A549 (cell line): Measurements from ENCODE around the gene ERAL1. TPM values are rescaled to one million over a fixed set of nuclear protein-coding genes. Genes with fewer than 3 reads are reported as not detected.

Experiments
- ATAC-seq, 2 experiments: fragments of 200-7000 bp in 1 of 2; fragments of >200 bp in 1 of 2; cut with Nextera tagmentation in 1 of 2; cut with Tn5 transposase in 1 of 2; 3 replicates each; pipeline versions ENCODE4 v1.8.0 to v1.9.1; 2018 to 2020; ENCODE audit warnings: mild to moderate bottlenecking in 1 of 2, moderate library complexity in 1 of 2
- CTCF ChIA-PET: fragments of 300-600 bp; sonication (Branson Sonifier 250); formaldehyde crosslinking; extraction: SDS; loops from one replicate; lab custom pipeline; 2021; ENCODE audit warnings: antibody characterized with exemption, inconsistent platforms; lab: Yijun Ruan, JAX
- POLR2A ChIA-PET: fragments of 350-600 bp; formaldehyde crosslinking; extraction: SDS; loops from one replicate; lab custom pipeline; 2021; ENCODE audit warnings: antibody characterized with exemption, inconsistent platforms; lab: Yijun Ruan, JAX
- DNase-seq, 2 experiments: peaks; one replicate each; pipeline versions ENCODE4 v3.0.0 to v3.0.0-alpha.2; 2011 to 2016; ENCODE audit warnings: low read depth in 1 of 2, low spot score in 1 of 2
- FAIRE-seq: peaks from 2 replicates; lab custom pipeline; 2011; peaks lifted over from hg19 to GRCh38; lab: Jason Lieb, UNC
- H3K27ac ChIP-seq, 2 experiments: fragments of >200 bp; sonication (Bioruptor Twin); formaldehyde crosslinking; 3 replicates each; pipeline ENCODE4 v1.5.1; 2016 to 2017
- H3K4me1 ChIP-seq: fragments of >200 bp; sonication (Bioruptor Twin); formaldehyde crosslinking; 3 replicates; pipeline ENCODE4 v1.6.1; 2016
- H3K4me2 ChIP-seq: fragments of >200 bp; sonication (Bioruptor Twin); formaldehyde crosslinking; 3 replicates; pipeline ENCODE4 v1.6.1; 2016
- H3K4me3 ChIP-seq: fragments of >200 bp; sonication (Bioruptor Twin); formaldehyde crosslinking; 3 replicates; pipeline ENCODE4 v1.5.1; 2016
- H3K9me3 ChIP-seq: fragments of >200 bp; sonication (Bioruptor Twin); formaldehyde crosslinking; 3 replicates; pipeline ENCODE4 v1.6.1; 2016
- BCL3 ChIP-seq: fragments of >200 bp; sonication (Bioruptor Twin); formaldehyde crosslinking; IDR thresholded peaks from 3 replicates; pipeline ENCODE4 v1.6.1; 2016
- CBX2 ChIP-seq: fragments of 200-600 bp; sonication (generic); IDR thresholded peaks from 2 replicates; pipeline ENCODE4 v1.6.1; 2016; ENCODE audit warnings: low read depth, mild to moderate bottlenecking, borderline replicate concordance
- CBX8 ChIP-seq: fragments of 200-600 bp; sonication (generic); IDR thresholded peaks from 2 replicates; pipeline ENCODE4 v1.6.1; 2016
- CEBPB ChIP-seq, 2 experiments: fragments of >200 bp in 1 of 2; sonication (Bioruptor Twin) in 1 of 2; formaldehyde crosslinking in 1 of 2; IDR thresholded peaks; 2 replicates each; pipeline ENCODE4 v1.6.1; 2012 to 2016
- CHD4 ChIP-seq: fragments of 200-600 bp; sonication (generic); IDR thresholded peaks from 2 replicates; pipeline ENCODE4 v1.6.1; 2016; ENCODE audit warnings: antibody characterized with exemption, mild to moderate bottlenecking, borderline replicate concordance
- EHF ChIP-seq: fragments of 250-450 bp; sonication (Bioruptor Pico); IDR thresholded peaks from 2 replicates; pipeline ENCODE4 v1.5.0; 2020; ENCODE audit warnings: mild to moderate bottlenecking
- ELK1 ChIP-seq: fragments of 150-350 bp; IDR thresholded peaks from 2 replicates; pipeline ENCODE4 v1.6.1; 2014; ENCODE audit warnings: low read depth, mild to moderate bottlenecking, low read length
- ESRRA ChIP-seq: fragments of 150-350 bp; IDR thresholded peaks from 2 replicates; pipeline ENCODE4 v1.6.1; 2014; ENCODE audit warnings: mild to moderate bottlenecking, low read length, borderline replicate concordance
- FOSB ChIP-seq: fragments of 250-450 bp; sonication (Bioruptor Pico); IDR thresholded peaks from 2 replicates; pipeline ENCODE4 v1.5.0; 2020; ENCODE audit warnings: mild to moderate bottlenecking, moderate library complexity
- FOSL2 ChIP-seq, 2 experiments: fragments of 450-650 bp in 1 of 2; fragments of >200 bp in 1 of 2; sonication (Bioruptor Twin) in 1 of 2; formaldehyde crosslinking; IDR thresholded peaks; 2 replicates each; pipeline versions ENCODE4 v1.5.0 to v1.6.1; 2016 to 2020; ENCODE audit warnings: mild to moderate bottlenecking in 1 of 2, moderate library complexity in 1 of 2
- FOXS1 ChIP-seq: fragments of 250-450 bp; sonication (Bioruptor Pico); IDR thresholded peaks from 2 replicates; pipeline ENCODE4 v1.5.0; 2020; ENCODE audit warnings: mild to moderate bottlenecking, moderate library complexity
- HOXA7 ChIP-seq: fragments of 250-450 bp; sonication (Bioruptor Pico); IDR thresholded peaks from 2 replicates; pipeline ENCODE4 v1.5.0; 2020; ENCODE audit warnings: mild to moderate bottlenecking, moderate library complexity
- HOXB13 ChIP-seq: fragments of 250-450 bp; sonication (Bioruptor Pico); IDR thresholded peaks from 2 replicates; pipeline ENCODE4 v1.5.0; 2020; ENCODE audit warnings: low read depth, mild to moderate bottlenecking, moderate library complexity
- HOXB5 ChIP-seq: fragments of 250-450 bp; sonication (Bioruptor Pico); IDR thresholded peaks from 2 replicates; pipeline ENCODE4 v1.5.0; 2020; ENCODE audit warnings: mild to moderate bottlenecking, moderate library complexity
- JUN ChIP-seq, 2 experiments: fragments of >200 bp; sonication (Bioruptor Twin); formaldehyde crosslinking; IDR thresholded peaks; 2 replicates in 1 of 2; 3 replicates in 1 of 2; pipeline ENCODE4 v1.6.1; 2016 to 2017
- KDM5A ChIP-seq: fragments of 200-600 bp; sonication (generic); IDR thresholded peaks from 2 replicates; pipeline ENCODE4 v1.6.1; 2016; ENCODE audit warnings: antibody characterized with exemption, mild to moderate bottlenecking
- MAZ ChIP-seq: fragments of 150-350 bp; IDR thresholded peaks from 2 replicates; pipeline ENCODE4 v1.6.1; 2014; ENCODE audit warnings: antibody characterized with exemption, low read depth, low read length, borderline replicate concordance
- NR3C1 ChIP-seq: fragments of >200 bp; sonication (Bioruptor Twin); formaldehyde crosslinking; IDR thresholded peaks from 3 replicates; pipeline ENCODE4 v1.6.1; 2017
- PHF8 ChIP-seq: fragments of 200-600 bp; sonication (generic); IDR thresholded peaks from 2 replicates; pipeline ENCODE4 v1.6.1; 2016; ENCODE audit warnings: low read depth, mild to moderate bottlenecking, antibody characterized with exemption, moderate library complexity, borderline replicate concordance
- POLR2A ChIP-seq: IDR thresholded peaks from 2 replicates; pipeline ENCODE4 v1.6.1; 2012; ENCODE audit warnings: mild to moderate bottlenecking, low read length
- RAD21 ChIP-seq, 2 experiments: fragments of >200 bp in 1 of 2; sonication (Bioruptor Twin) in 1 of 2; formaldehyde crosslinking in 1 of 2; IDR thresholded peaks in 1 of 2; conservative IDR thresholded peaks in 1 of 2; 2 replicates in 1 of 2; 3 replicates in 1 of 2; pipeline ENCODE4 v1.6.1; 2012 to 2018; ENCODE audit warnings: inconsistent platforms in 1 of 2
- RARB ChIP-seq: fragments of 250-450 bp; sonication (Bioruptor Pico); IDR thresholded peaks from 2 replicates; pipeline ENCODE4 v1.8.0; 2021; ENCODE audit warnings: mild to moderate bottlenecking, moderate library complexity
- TFCP2L1 ChIP-seq: fragments of 250-450 bp; sonication (Bioruptor Pico); IDR thresholded peaks from 2 replicates; pipeline ENCODE4 v1.5.0; 2021; ENCODE audit warnings: mild to moderate bottlenecking
- ZC3H11A ChIP-seq: fragments of 450-650 bp; IDR thresholded peaks from 2 replicates; pipeline ENCODE4 v1.6.1; 2014; ENCODE audit warnings: antibody characterized with exemption, mild to moderate bottlenecking
- WGBS: methylation state at CpG from one replicate; pipeline ENCODE4 v1.1.6; 2017; ENCODE audit errors: missing lambda C conversion rate; 5-methylcytosine and 5-hydroxymethylcytosine counted together
- polyA plus RNA-seq, 4 experiments: library from polyadenylated mRNA; depleted of rRNA in 3 of 4; stranded (reverse); fragments of >200 nt; fragmentation: RNase III in 1 of 4; extraction: RNeasy Plus Mini Kit Qiagen cat#74134 plus additional on column Dnase treatment in 1 of 4; gene quantifications; 2 replicates in 3 of 4; 3 replicates in 1 of 4; pipeline ENCODE4 v1.2.3, GENCODE V29; 2011 to 2017
- TF ChIP-seq, protein P1 (sequence below): fragments of 250-450 bp; sonication (Bioruptor Pico); IDR thresholded peaks from 2 replicates; pipeline ENCODE4 v1.5.0; 2021; ENCODE audit warnings: mild to moderate bottlenecking, moderate library complexity, borderline replicate concordance

The ERAL1 gene
- polyA plus RNA-seq, 2 of the 4 experiments (the other 2 are of a cell fraction): 78.9 to 88.3 TPM

DNA sequence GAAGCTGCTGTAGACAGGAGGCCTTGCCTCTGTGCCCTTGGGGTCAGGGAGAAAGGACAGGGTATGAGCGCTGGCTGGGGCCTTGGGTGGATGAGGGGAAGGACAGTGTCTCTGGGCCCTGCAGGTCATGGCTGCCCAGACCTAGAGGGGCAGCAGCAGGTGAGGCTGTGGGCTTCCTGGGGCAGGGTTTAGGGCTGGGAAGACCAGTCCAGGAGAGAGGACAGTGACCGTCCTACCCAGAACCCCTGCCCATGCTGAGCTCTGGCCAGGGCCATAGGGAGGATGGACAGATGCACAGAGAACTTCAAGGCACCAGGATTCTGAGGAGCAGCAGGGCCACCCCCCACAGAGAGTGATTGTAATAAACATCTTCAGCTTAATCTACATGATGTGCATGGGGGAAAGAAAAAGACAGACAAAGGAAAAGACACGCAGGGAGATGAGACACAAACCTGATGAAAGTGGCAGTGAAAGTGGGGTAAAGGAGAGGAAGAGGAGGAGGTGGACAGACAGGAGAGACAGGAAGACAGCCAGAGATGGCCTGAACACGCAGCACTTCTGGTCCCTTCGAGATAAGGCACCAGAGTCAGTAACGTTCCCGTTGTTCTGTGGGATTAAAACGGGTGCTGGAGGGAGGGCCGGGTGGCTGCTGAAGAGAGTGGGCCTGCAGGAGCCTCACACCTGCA lies 25.2 kb downstream of the ERAL1 start (continued):
- TF ChIP-seq JUN (IDR thresholded peaks at IDR 0.05) (no peak), EHF (CRISPR knock-in tag) (no peak), FOSL2 (IDR thresholded peaks at IDR 0.05) (no peak), FOSL2 (CRISPR knock-in tag; IDR thresholded peaks at IDR 0.05) (no peak)

- Histone ChIP-seq H3K4me1 (no peaks in the 10 kb centered on the region), H3K4me2 (no peak overlapping the region), H3K4me3 (no peak overlapping the region), H3K27ac (no peak overlapping the region), H3K9me3 (no peaks in the 10 kb centered on the region)
- no peak for DNase-seq
- no peak for ATAC-seq
- TF ChIP-seq PHF8: no peak
- TF ChIP-seq, protein P1, sequence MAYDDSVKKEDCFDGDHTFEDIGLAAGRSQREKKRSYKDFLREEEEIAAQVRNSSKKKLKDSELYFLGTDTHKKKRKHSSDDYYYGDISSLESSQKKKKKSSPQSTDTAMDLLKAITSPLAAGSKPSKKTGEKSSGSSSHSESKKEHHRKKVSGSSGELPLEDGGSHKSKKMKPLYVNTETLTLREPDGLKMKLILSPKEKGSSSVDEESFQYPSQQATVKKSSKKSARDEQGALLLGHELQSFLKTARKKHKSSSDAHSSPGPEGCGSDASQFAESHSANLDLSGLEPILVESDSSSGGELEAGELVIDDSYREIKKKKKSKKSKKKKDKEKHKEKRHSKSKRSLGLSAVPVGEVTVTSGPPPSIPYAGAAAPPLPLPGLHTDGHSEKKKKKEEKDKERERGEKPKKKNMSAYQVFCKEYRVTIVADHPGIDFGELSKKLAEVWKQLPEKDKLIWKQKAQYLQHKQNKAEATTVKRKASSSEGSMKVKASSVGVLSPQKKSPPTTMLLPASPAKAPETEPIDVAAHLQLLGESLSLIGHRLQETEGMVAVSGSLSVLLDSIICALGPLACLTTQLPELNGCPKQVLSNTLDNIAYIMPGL (CRISPR knock-in tag): no peak
- no peak for TF ChIP-seq FOSB (CRISPR knock-in tag)
- TF ChIP-seq BCL3: no peak
- TF ChIP-seq CBX8: no peak
- no peak for TF ChIP-seq NR3C1
- no peak for TF ChIP-seq CEBPB (IDR thresholded peaks at IDR 0.05)
- TF ChIP-seq CHD4: no peak
- TF ChIP-seq CBX2: no peak
- TF ChIP-seq HOXA7: no peak
- no peak for TF ChIP-seq ELK1
- TF ChIP-seq HOXB5 (CRISPR knock-in tag): no peak
- TF ChIP-seq KDM5A: no peak
- no peak for TF ChIP-seq JUN (IDR thresholded peaks at IDR 0.05)
- no peak for TF ChIP-seq ZC3H11A
- no peak for TF ChIP-seq MAZ
- TF ChIP-seq TFCP2L1 (CRISPR knock-in tag): no peak
- ChIA-PET POLR2A (no interaction called here), CTCF (interaction anchor here (1.5 to 5.9 kb wide), 7 partner anchors 17 to 153 kb away, joined by 3 to 82 read pairs (median 10); partner anchors contain the start of genes FLOT2, NEK8 and TLCD1)
- FAIRE-seq: no peak
- whole genome bisulfite sequencing: 90% methylated on average over 10 of the region's 10 CpGs
These were observed 25.7 kb downstream of the ERAL1 start for GRCh38 chr17:28880572-28880945.

GRCh38 chr17:28881533-28882056 lies 26.8 kb downstream of the ERAL1 start:
- Histone ChIP-seq H3K4me1 (no peaks in the 10 kb centered on the region), H3K4me2 (no peak overlapping the region), H3K27ac (no peak overlapping the region), H3K4me3 (no peak overlapping the region), H3K9me3 (no peaks in the 10 kb centered on the region)
- WGBS: 94% methylated on average over 17 of the region's 17 CpGs
- TF ChIP-seq HOXB13 (no peak), FOXS1 (CRISPR knock-in tag) (no peak), ESRRA (no peak), POLR2A (no peak), HOXB5 (CRISPR knock-in tag) (no peak), PHF8 (no peak), RAD21 (conservative IDR thresholded peaks at IDR 0.05 in 1 of 2, IDR thresholded peaks at IDR 0.05 in 1 of 2) (no peak), RARB (no peak)
- TF ChIP-seq, protein P1 (CRISPR knock-in tag): no peak
- DNase-seq (no peak), FAIRE-seq (no peak), ATAC-seq (no peak)
- ChIA-PET POLR2A (interaction anchor here (1.9 kb wide), 1 partner anchor 15 kb away, joined by 5 read pairs; no protein-coding TSS in a partner anchor), CTCF (interaction anchor here (0.6 to 5.9 kb wide), 11 partner anchors 10 to 236 kb away, joined by 3 to 82 read pairs (median 6); partner anchors contain the start of genes DHRS13, FLOT2, NEK8 and TLCD1)
